ENCODE results near the gene MAFG. TPM values are rescaled to one million over a fixed set of nuclear protein-coding genes. Genes with fewer than 3 reads are reported as not detected.
"Not testable (repeated sequence)": the region's sequence is repeated elsewhere in the genome, so short reads cannot be mapped to it uniquely, and the experiment has no call there.

The MAFG gene
- total and polyA plus RNA-seq, 7 donors, result 8.8 to 21.9 (median 16.8) TPM

- Histone ChIP-seq H3K27me3 (peaks cover 29 to 79% (median 46%) of the 10 kb centered on the region in 3 donors), H3K9me3 (no peaks in the 10 kb centered on the region), H3K27ac (no peak overlapping the region), H3K36me3 (no peaks in the 10 kb centered on the region), H3K4me3 (no peak overlapping the region), H3K4me1 (peaks cover 0 to 27% (median 21%) of the 10 kb centered on the region in 4 donors)
- DNase-seq, result no peak
- intact Hi-C loops (cut with DNase I), result no loop called here
- 88 to 90% methylated on average over 45 of the region's 45 CpGs for WGBS, 2 donors
- TF ChIP-seq EP300 (IDR thresholded peaks at IDR 0.05), result no peak
- no peak for TF ChIP-seq CTCF (IDR thresholded peaks at IDR 0.05)
- no peak for TF ChIP-seq POLR2A (IDR thresholded peaks at IDR 0.05)
- TF ChIP-seq POLR2AphosphoS5 (IDR thresholded peaks at IDR 0.05), result no peak
Observed at GRCh38 chr17:81956607-81957589, 29.4 kb upstream of the MAFG start.

GRCh38 chr17:81955756-81956544 is 28.4 kb upstream of the MAFG start:
- H3K4me3 ChIP-seq, result no peak overlapping the region
- H3K36me3 ChIP-seq, result no peaks in the 10 kb centered on the region
- H3K27ac ChIP-seq, result no peak overlapping the region
- no peaks in the 10 kb centered on the region for H3K9me3 ChIP-seq
- intact Hi-C loops (cut with DNase I), result no loop called here
- WGBS, 2 donors, result 77 to 87% methylated on average over 13 of the region's 13 CpGs
- peaks cover 0 to 18% (median 16%) of the 10 kb centered on the region in 4 donors for H3K4me1 ChIP-seq
- peaks cover 24 to 69% (median 39%) of the 10 kb centered on the region in 3 donors for H3K27me3 ChIP-seq
- TF ChIP-seq EP300 (IDR thresholded peaks at IDR 0.05), result no peak
- no peak for TF ChIP-seq POLR2A (IDR thresholded peaks at IDR 0.05)
- no peak for TF ChIP-seq CTCF (IDR thresholded peaks at IDR 0.05)
- TF ChIP-seq POLR2AphosphoS5 (IDR thresholded peaks at IDR 0.05), result no peak
- no peak for DNase-seq

- 89 to 92% methylated on average over 26 of the region's 26 CpGs for WGBS, 2 donors
- TF ChIP-seq CTCF (IDR thresholded peaks at IDR 0.05), result no peak
- no peak for TF ChIP-seq POLR2AphosphoS5 (IDR thresholded peaks at IDR 0.05)
- no peak for TF ChIP-seq POLR2A (IDR thresholded peaks at IDR 0.05)
- no peak for TF ChIP-seq EP300 (IDR thresholded peaks at IDR 0.05)
- Histone ChIP-seq H3K4me3 (no peak overlapping the region), H3K9me3 (no peaks in the 10 kb centered on the region), H3K36me3 (no peaks in the 10 kb centered on the region), H3K27me3 (peaks cover 18 to 63% (median 31%) of the 10 kb centered on the region in 3 donors), H3K27ac (no peak overlapping the region), H3K4me1 (peaks cover 0 to 11% (median 11%) of the 10 kb centered on the region in 4 donors)
- DNase-seq, result no peak
- intact Hi-C loops (cut with DNase I), result no loop called here
Observed at GRCh38 chr17:81955058-81955681, 27.6 kb upstream of the MAFG start.

- no peaks in the 10 kb centered on the region for H3K36me3 ChIP-seq
- H3K4me3 ChIP-seq, result no peak overlapping the region
- no peak overlapping the region for H3K27ac ChIP-seq
- intact Hi-C loops (cut with DNase I), result no loop called here
- H3K9me3 ChIP-seq, result no peaks in the 10 kb centered on the region
- peaks cover 11 to 55% (median 25%) of the 10 kb centered on the region in 3 donors for H3K27me3 ChIP-seq
- TF ChIP-seq CTCF (IDR thresholded peaks at IDR 0.05) (no peak), EP300 (IDR thresholded peaks at IDR 0.05) (no peak), POLR2AphosphoS5 (IDR thresholded peaks at IDR 0.05) (no peak), POLR2A (IDR thresholded peaks at IDR 0.05) (no peak)
- DNase-seq, result no peak
- peaks cover 0 to 4% (median 4%) of the 10 kb centered on the region in 4 donors for H3K4me1 ChIP-seq
- 86 to 87% methylated on average over 19 of the region's 19 CpGs for WGBS, 2 donors
Observed at GRCh38 chr17:81954131-81955057, 26.9 kb upstream of the MAFG start.

GRCh38 chr17:81953443-81953842 is 25.9 kb upstream of the MAFG start:
- intact Hi-C loops (cut with DNase I), result not testable (repeated sequence)
- peaks cover 2 to 45% (median 16%) of the 10 kb centered on the region in 3 donors for H3K27me3 ChIP-seq
- WGBS, 2 donors, result 64 to 77% methylated on average over 5 of the region's 5 CpGs

More at GRCh38 chr17:81953443-81953842, 25.9 kb upstream of the MAFG start:
- not testable (repeated sequence) for H3K9me3 ChIP-seq, H3K27ac ChIP-seq, H3K4me1 ChIP-seq, DNase-seq, H3K4me3 ChIP-seq, H3K36me3 ChIP-seq

Data from sigmoid colon (tissue), 7 donors.